GM12892 (cell line): Measurements from ENCODE around the gene ZEB1.

Experiments used
- POLR2A ChIP-seq: IDR thresholded peaks from 2 replicates; pipeline ENCODE4 v1.6.1; 2011; ENCODE audit warnings: low read depth, low read length, control low read depth
- POLR2AphosphoS5 ChIP-seq: IDR thresholded peaks from 2 replicates; pipeline ENCODE4 v1.6.1; 2011; ENCODE audit warnings: low read depth, low read length, control low read depth
- TAF1 ChIP-seq: IDR thresholded peaks from 2 replicates; pipeline ENCODE4 v1.6.1; 2011; ENCODE audit warnings: low read depth, mild to moderate bottlenecking, control low read depth, low read length, borderline replicate concordance

DNA sequence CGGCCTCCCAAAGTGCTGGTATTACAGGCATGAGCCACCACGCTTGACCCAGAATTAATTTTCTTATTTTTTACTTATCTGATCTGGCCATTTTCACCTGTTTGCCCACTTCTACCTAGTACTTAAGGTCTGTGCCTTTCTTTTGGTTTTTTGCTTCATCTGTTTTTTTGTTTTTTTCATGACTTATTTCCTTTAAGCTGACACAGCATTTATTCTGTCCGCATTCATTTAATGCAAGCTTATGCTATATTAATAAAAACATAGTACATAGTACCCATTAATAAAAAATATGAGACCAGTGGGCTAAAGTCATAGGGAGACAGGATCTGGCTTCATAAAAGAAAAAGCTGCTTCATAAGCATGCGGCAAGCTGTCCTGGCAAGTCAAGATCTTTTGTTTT is 205.4 kb downstream of the ZEB1 start:
- TF ChIP-seq TAF1 (no peak), POLR2AphosphoS5 (no peak), POLR2A (no peak)
